ENCODE data around the gene THAP11.

DNA sequence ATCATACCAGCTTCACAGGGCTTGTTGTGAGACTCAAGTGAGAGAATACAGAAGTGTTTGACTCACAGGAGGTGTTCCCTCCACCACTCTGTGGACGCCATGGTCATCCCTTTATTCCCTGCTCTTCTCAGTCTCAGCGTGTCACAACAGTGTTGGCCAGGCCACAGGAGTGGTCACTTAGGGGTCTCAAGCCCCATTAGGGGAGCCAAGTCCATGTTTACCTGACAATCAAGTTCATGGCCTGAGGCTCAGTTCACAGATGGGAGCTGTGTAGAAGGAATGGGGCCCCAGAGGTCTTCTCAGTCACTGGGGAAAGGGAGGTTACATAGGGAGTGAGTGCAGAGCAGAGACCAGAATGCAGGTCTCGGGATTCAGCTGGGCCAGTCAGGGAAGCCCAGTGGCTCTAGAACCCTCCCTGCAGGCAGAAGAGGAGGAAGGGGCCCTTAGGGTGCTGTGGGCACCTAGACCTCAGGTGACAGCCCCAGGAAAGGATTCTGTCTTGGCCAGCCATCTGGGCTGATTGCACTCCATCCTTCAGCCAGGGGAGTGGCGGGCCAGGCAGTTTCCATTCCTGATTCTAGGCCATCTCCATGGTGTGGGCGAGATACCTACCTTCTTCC, 14.9 kb downstream of the THAP11 start:
- TF ChIP-seq, protein P1, sequence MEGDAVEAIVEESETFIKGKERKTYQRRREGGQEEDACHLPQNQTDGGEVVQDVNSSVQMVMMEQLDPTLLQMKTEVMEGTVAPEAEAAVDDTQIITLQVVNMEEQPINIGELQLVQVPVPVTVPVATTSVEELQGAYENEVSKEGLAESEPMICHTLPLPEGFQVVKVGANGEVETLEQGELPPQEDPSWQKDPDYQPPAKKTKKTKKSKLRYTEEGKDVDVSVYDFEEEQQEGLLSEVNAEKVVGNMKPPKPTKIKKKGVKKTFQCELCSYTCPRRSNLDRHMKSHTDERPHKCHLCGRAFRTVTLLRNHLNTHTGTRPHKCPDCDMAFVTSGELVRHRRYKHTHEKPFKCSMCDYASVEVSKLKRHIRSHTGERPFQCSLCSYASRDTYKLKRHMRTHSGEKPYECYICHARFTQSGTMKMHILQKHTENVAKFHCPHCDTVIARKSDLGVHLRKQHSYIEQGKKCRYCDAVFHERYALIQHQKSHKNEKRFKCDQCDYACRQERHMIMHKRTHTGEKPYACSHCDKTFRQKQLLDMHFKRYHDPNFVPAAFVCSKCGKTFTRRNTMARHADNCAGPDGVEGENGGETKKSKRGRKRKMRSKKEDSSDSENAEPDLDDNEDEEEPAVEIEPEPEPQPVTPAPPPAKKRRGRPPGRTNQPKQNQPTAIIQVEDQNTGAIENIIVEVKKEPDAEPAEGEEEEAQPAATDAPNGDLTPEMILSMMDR (IDR thresholded peaks at IDR 0.05; ENCODE audit: low read length), result no peak
- no peak for TF ChIP-seq EZH2 (IDR thresholded peaks at IDR 0.05; ENCODE audit: borderline replicate concordance, low read length)

Data from OCI-LY1 (cell line).